T-cell (primary cell): ENCODE measurements around the gene KCNMB4. TPM values are rescaled to one million over a fixed set of nuclear protein-coding genes. Genes with fewer than 3 reads are reported as not detected.

ENCODE experiments used
- ATAC-seq, 4 experiments: fragments of 200-7000 bp in 3 of 4; fragments of 150-1000 bp in 1 of 4; cut with Tn5 transposase; replicated peaks in 1 of 4; 1 replicate in 3 of 4; 2 replicates in 1 of 4; pipeline ENCODE4 v1.10.0; 2021; ENCODE audit warnings: moderate library complexity in 3 of 4, mild to moderate bottlenecking in 2 of 4, moderate number of reproducible peaks in 1 of 4
- CTCF ChIA-PET, 2 donors: fragments of 300-600 bp; sonication (Branson Sonifier 250); formaldehyde crosslinking; loops; one replicate each; lab custom pipeline; 2022; ENCODE audit warnings: antibody characterized with exemption in 2 of 2; lab: Charles Lee
- POLR2A ChIA-PET, 2 donors: fragments of 300-600 bp; sonication (Branson Sonifier 250); formaldehyde crosslinking; loops; one replicate each; lab custom pipeline; 2022; ENCODE audit warnings: antibody characterized with exemption in 2 of 2; lab: Charles Lee
- DNase-seq, 35 experiments: peaks; one replicate each; pipeline versions ENCODE4 v3.0.0 to v3.0.0-alpha.2; 2013 to 2023
- H3K27ac ChIP-seq: one replicate; pipeline ENCODE4 v1.5.1; 2013; ENCODE audit warnings: low read length
- H3K27me3 ChIP-seq, 2 experiments: replicated peaks in 1 of 2; 1 replicate in 1 of 2; 2 replicates in 1 of 2; pipeline versions ENCODE4 v1.6.1 to v1.7.0; 2013; ENCODE audit warnings: low read length in 1 of 2, mixed read lengths in 1 of 2; ENCODE audit not compliant: control insufficient read depth in 2 of 2, insufficient read depth in 2 of 2; ENCODE audit errors: extremely low read depth in 1 of 2
- H3K36me3 ChIP-seq, 2 donors: 1 replicate in 1 of 2; 2 replicates in 1 of 2; pipeline versions ENCODE4 v1.6.1 to v1.7.0; 2013; ENCODE audit warnings: low read length in 1 of 2; ENCODE audit not compliant: control insufficient read depth in 2 of 2, insufficient read depth in 1 of 2; ENCODE audit errors: extremely low read depth in 1 of 2
- H3K4me1 ChIP-seq, 2 experiments: 1 replicate in 1 of 2; 2 replicates in 1 of 2; pipeline versions ENCODE4 v1.6.1 to v1.7.0; 2013; ENCODE audit warnings: low read length in 2 of 2, mixed read lengths in 1 of 2; ENCODE audit not compliant: insufficient read depth in 2 of 2, control insufficient read depth in 1 of 2; ENCODE audit errors: extremely low read depth in 1 of 2
- H3K4me3 ChIP-seq, 2 donors: 1 replicate in 1 of 2; 2 replicates in 1 of 2; pipeline versions ENCODE4 v1.5.1 to v1.7.0; 2013; ENCODE audit warnings: mild to moderate bottlenecking in 2 of 2, low read length in 1 of 2, moderate library complexity in 1 of 2; ENCODE audit not compliant: control insufficient read depth in 1 of 2; ENCODE audit errors: extremely low read depth in 1 of 2
- H3K9me3 ChIP-seq: 2 replicates; pipeline ENCODE4 v1.7.0; 2013
- H3K27ac Mint-ChIP-seq, 2 donors: one replicate each; pipeline ENCODE4 v1.8.0; 2020 to 2021; ENCODE audit warnings: mild to moderate bottlenecking in 2 of 2, mixed read lengths in 2 of 2
- H3K27me3 Mint-ChIP-seq, 2 donors: one replicate each; pipeline ENCODE4 v1.8.0; 2021 to 2022; ENCODE audit warnings: mixed read lengths in 2 of 2
- H3K36me3 Mint-ChIP-seq: one replicate; pipeline ENCODE4 v1.8.0; 2021; ENCODE audit warnings: mixed read lengths
- H3K4me1 Mint-ChIP-seq, 3 donors: one replicate each; pipeline ENCODE4 v1.8.0; 2020 to 2022; ENCODE audit warnings: mixed read lengths in 3 of 3, mild to moderate bottlenecking in 1 of 3
- H3K4me3 Mint-ChIP-seq, 3 donors: one replicate each; pipeline ENCODE4 v1.8.0; 2020 to 2022; ENCODE audit warnings: mild to moderate bottlenecking in 3 of 3, mixed read lengths in 3 of 3, moderate library complexity in 3 of 3
- H3K9me3 Mint-ChIP-seq, 3 donors: one replicate each; pipeline ENCODE4 v1.8.0; 2020 to 2022; ENCODE audit warnings: mixed read lengths in 3 of 3
- WGBS: methylation state at CpG from one replicate; pipeline ENCODE4 v1.1.5; 2013; ENCODE audit warnings: missing lambda C conversion rate; ENCODE audit not compliant: insufficient coverage; 5-methylcytosine and 5-hydroxymethylcytosine counted together
- total RNA-seq, 35 experiments: library from RNA in 6 of 35; stranded (reverse) in 6 of 35; fragments of 120-200 nt in 1 of 35; gene quantifications; one replicate each; pipeline versions ENCODE4 v1.2.1 to v1.2.4 and lab custom pipeline; 2013 to 2026

Gene KCNMB4
- total RNA-seq, 5 donors from 2014 or later (not counting 1 experiment from before 2014, with no cell fraction given), result 0.79 to 2.6 (median 1.5) TPM

GRCh38 chr12:70417121-70417520 lies 51.0 kb downstream of the KCNMB4 start:
- DNase-seq (no peak), ATAC-seq (no peak)
- CTCF ChIA-PET, result no interaction called here
- H3K36me3 ChIP-seq, result no peaks in the 10 kb centered on the region
- peaks cover 7 to 9% (median 9%) of the 10 kb centered on the region in 3 donors for H3K4me1 Mint-ChIP-seq
- H3K27ac Mint-ChIP-seq, result no peak overlapping the region
- no peak overlapping the region for H3K27ac ChIP-seq
- WGBS, result 96% methylated on average over 2 of the region's 3 CpGs
- no peak overlapping the region for H3K4me3 Mint-ChIP-seq
- no peaks in the 10 kb centered on the region for H3K9me3 ChIP-seq
- H3K36me3 Mint-ChIP-seq, result peaks cover 3% of the 10 kb centered on the region
- POLR2A ChIA-PET, result no interaction called here
- H3K27me3 Mint-ChIP-seq, result no peaks in the 10 kb centered on the region
- no peaks in the 10 kb centered on the region for H3K27me3 ChIP-seq
- no peak overlapping the region for H3K4me3 ChIP-seq
- peaks cover 0 to 6% of the 10 kb centered on the region in 2 experiments for H3K4me1 ChIP-seq
- H3K9me3 Mint-ChIP-seq, result no peaks in the 10 kb centered on the region

DNA sequence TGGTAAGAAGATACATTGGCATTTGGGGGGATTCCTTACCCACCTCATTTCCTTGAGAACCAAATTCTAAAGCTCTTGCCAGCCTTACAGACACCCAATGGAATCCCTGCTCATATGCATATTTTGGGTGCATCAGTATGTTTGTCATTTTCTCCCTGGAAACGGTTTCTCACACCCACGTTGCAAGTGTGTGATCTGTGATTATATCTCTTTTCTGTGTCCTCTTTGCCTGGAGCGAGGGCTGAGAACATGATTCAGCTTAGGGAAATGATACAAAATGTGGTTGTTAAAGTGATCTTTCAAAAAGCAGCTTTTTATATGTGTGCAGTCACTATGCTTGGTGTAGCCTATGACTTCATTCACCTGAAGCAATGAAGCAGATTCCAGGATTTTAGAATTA lies 52.0 kb downstream of the KCNMB4 start:
- Histone ChIP-seq H3K4me3 (no peak overlapping the region), H3K36me3 (no peaks in the 10 kb centered on the region), H3K4me1 (peaks cover 0 to 6% of the 10 kb centered on the region in 2 experiments), H3K27me3 (no peaks in the 10 kb centered on the region), H3K9me3 (no peaks in the 10 kb centered on the region), H3K27ac (no peak overlapping the region)
- Mint-ChIP-seq H3K4me1 (peaks cover 7 to 9% (median 9%) of the 10 kb centered on the region in 3 donors), H3K9me3 (no peaks in the 10 kb centered on the region), H3K4me3 (no peak overlapping the region), H3K36me3 (peaks cover 3% of the 10 kb centered on the region), H3K27ac (no peak overlapping the region), H3K27me3 (no peaks in the 10 kb centered on the region)
- POLR2A ChIA-PET, result no interaction called here
- CTCF ChIA-PET, result no interaction called here
- ATAC-seq (no peak), DNase-seq (no peak)
- WGBS, result 27% methylated on average over 2 of the region's 3 CpGs

GRCh38 chr12:70422631-70423030 lies 56.5 kb downstream of the KCNMB4 start:
- no peak for ATAC-seq
- POLR2A ChIA-PET, result no interaction called here
- Histone ChIP-seq H3K36me3 (no peaks in the 10 kb centered on the region), H3K9me3 (no peaks in the 10 kb centered on the region), H3K4me3 (no peak overlapping the region), H3K27me3 (no peaks in the 10 kb centered on the region), H3K4me1 (no peaks in the 10 kb centered on the region), H3K27ac (no peak overlapping the region)
- WGBS, result 96% methylated on average over 3 of the region's 8 CpGs
- Mint-ChIP-seq H3K27me3 (no peaks in the 10 kb centered on the region), H3K9me3 (no peaks in the 10 kb centered on the region), H3K27ac (no peak overlapping the region), H3K36me3 (no peaks in the 10 kb centered on the region), H3K4me3 (no peak overlapping the region), H3K4me1 (no peaks in the 10 kb centered on the region)
- CTCF ChIA-PET, result no interaction called here
- DNase-seq, result no peak

DNA sequence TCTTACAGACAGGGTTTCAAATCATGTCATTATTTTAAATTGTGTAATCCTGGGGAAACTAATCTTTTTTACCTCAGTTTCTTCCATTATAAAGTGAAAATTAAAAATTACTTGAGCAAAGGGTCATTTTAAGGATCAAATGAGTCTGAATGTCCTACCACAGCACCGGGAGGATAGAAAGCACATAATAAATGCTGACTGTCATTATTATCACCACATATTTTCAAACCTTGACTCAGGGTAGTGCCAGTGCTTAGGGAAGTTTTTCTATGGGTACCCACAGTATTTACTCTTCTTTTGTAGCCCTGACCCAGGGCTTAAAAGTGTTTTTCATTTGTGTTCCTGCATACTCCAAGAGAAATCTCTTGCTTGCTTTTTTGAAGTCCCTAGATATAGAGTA lies 60.5 kb downstream of the KCNMB4 start:
- Mint-ChIP-seq H3K27me3 (no peaks in the 10 kb centered on the region), H3K4me3 (no peak overlapping the region), H3K9me3 (no peaks in the 10 kb centered on the region), H3K27ac (no peak overlapping the region), H3K36me3 (no peaks in the 10 kb centered on the region), H3K4me1 (no peaks in the 10 kb centered on the region)
- ChIA-PET POLR2A (no interaction called here), CTCF (no interaction called here)
- DNase-seq (no peak), ATAC-seq (no peak)
- Histone ChIP-seq H3K9me3 (no peaks in the 10 kb centered on the region), H3K4me1 (no peaks in the 10 kb centered on the region), H3K27me3 (no peaks in the 10 kb centered on the region), H3K36me3 (no peaks in the 10 kb centered on the region), H3K4me3 (no peak overlapping the region), H3K27ac (no peak overlapping the region)
- WGBS, result no CpG with 5 or more reads among the region's 1 CpG

DNA sequence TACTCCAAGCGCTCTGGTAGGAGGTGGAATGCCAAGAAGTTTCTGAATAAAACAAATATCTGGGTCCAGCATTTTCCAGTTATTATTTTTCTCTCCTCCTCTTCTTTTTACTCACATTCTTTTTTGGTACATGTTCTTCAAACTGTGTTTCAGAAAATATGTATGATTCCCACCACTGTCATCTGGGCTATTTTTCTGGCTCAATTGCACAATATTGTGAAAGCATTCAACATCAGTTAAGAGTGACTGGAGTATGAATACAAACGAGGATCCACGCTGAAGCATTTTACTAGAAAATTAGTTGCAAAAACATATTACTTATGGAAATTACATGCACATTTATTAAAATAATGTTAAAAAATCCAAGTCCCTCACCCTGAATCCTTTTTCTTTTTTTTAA lies 61.5 kb downstream of the KCNMB4 start:
- no CpG with 5 or more reads among the region's 3 CpGs for WGBS
- Mint-ChIP-seq H3K9me3 (no peaks in the 10 kb centered on the region), H3K27ac (no peak overlapping the region), H3K4me3 (no peak overlapping the region), H3K27me3 (no peaks in the 10 kb centered on the region), H3K36me3 (no peaks in the 10 kb centered on the region), H3K4me1 (no peaks in the 10 kb centered on the region)
- Histone ChIP-seq H3K27ac (no peak overlapping the region), H3K36me3 (no peaks in the 10 kb centered on the region), H3K9me3 (no peaks in the 10 kb centered on the region), H3K4me3 (no peak overlapping the region), H3K4me1 (no peaks in the 10 kb centered on the region), H3K27me3 (no peaks in the 10 kb centered on the region)
- DNase-seq (no peak), ATAC-seq (no peak)
- ChIA-PET CTCF (no interaction called here), POLR2A (no interaction called here)

DNA sequence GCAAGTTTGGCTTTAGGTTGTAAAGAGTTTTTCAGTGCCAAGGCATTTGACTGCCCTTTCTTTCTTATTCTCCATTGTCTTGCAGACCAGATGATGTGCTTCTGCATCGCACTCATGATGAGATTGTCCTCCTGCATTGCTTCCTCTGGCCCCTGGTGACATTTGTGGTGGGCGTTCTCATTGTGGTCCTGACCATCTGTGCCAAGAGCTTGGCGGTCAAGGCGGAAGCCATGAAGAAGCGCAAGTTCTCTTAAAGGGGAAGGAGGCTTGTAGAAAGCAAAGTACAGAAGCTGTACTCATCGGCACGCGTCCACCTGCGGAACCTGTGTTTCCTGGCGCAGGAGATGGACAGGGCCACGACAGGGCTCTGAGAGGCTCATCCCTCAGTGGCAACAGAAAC lies 64.3 kb downstream of the KCNMB4 start:
- CTCF ChIA-PET, result interaction anchor here in 1 of 2 donors (0.6 kb wide), 1 partner anchor 1146 kb away, joined by 3 read pairs; no protein-coding TSS in a partner anchor
- no peaks in the 10 kb centered on the region for H3K36me3 Mint-ChIP-seq

GRCh38 chr12:70436836-70437235 lies 70.7 kb downstream of the KCNMB4 start:
- Mint-ChIP-seq H3K36me3 (no peaks in the 10 kb centered on the region), H3K27ac (no peak overlapping the region), H3K27me3 (peaks cover 0 to 4% of the 10 kb centered on the region in 2 donors), H3K4me3 (no peak overlapping the region), H3K9me3 (peaks cover 0 to 6% (median 0%) of the 10 kb centered on the region in 3 donors), H3K4me1 (no peaks in the 10 kb centered on the region)
- ChIA-PET CTCF (no interaction called here), POLR2A (no interaction called here)
- Histone ChIP-seq H3K4me1 (no peaks in the 10 kb centered on the region), H3K27me3 (peaks cover 0 to 4% of the 10 kb centered on the region in 2 experiments), H3K9me3 (no peaks in the 10 kb centered on the region), H3K27ac (no peak overlapping the region), H3K4me3 (no peak overlapping the region), H3K36me3 (no peaks in the 10 kb centered on the region)
- ATAC-seq, result no peak
- no peak for DNase-seq

More for the DNA sequence above, 64.3 kb downstream of the KCNMB4 start:
- Histone ChIP-seq H3K4me3 (no peak overlapping the region), H3K36me3 (no peaks in the 10 kb centered on the region), H3K9me3 (no peaks in the 10 kb centered on the region), H3K27ac (no peak overlapping the region), H3K4me1 (no peaks in the 10 kb centered on the region), H3K27me3 (no peaks in the 10 kb centered on the region)
- H3K4me3 Mint-ChIP-seq, result no peak overlapping the region
- 91% methylated on average over 11 of the region's 11 CpGs for WGBS
- H3K27ac Mint-ChIP-seq, result no peak overlapping the region
- H3K27me3 Mint-ChIP-seq, result no peaks in the 10 kb centered on the region
- ATAC-seq (no peak), DNase-seq (no peak)
- no peaks in the 10 kb centered on the region for H3K4me1 Mint-ChIP-seq
- POLR2A ChIA-PET, result no interaction called here
- H3K9me3 Mint-ChIP-seq, result no peaks in the 10 kb centered on the region
